Measurements from ENCODE around the gene GLT1D1.
A peak's percentile ranks its signal among the peaks of the same experiment; 100 is the strongest.

Gene GLT1D1

GRCh38 chr12:128969480-128970055 lies 116.3 kb downstream of the GLT1D1 start:
- no peaks in the 10 kb centered on the region for H3K36me3 ChIP-seq (ENCODE audit: insufficient read depth, low read length)
- peaks cover 6% of the 10 kb centered on the region for H3K4me1 ChIP-seq (ENCODE audit: insufficient read depth, low read length)
- H3K9me3 ChIP-seq (ENCODE audit: control insufficient read depth, insufficient read depth, low read length): no peaks in the 10 kb centered on the region
- H3K9ac ChIP-seq (ENCODE audit: low read depth, low read length): peak overlapping the region; percentile 11; the same call in 1 of the 2 replicates

DNA sequence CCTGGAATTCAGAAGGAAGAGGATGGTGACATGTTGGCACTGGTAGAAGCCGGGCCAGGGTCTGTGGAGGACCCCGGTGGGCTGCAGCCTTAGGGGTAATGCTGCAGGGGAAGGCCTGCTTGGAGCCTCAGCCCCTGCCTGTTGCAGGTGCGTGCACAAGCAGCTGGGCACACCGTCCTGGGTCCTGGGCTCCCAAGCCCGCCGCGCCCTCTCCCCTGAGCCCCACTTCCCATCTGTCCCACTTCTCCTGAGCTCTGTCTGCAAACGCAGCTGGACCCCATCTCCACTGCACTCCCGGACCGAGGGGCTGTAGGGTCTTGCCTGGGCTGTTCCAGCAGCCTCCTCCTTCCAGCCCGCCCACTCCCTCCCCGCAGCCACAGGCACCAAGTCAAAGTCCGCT lies 116.8 kb downstream of the GLT1D1 start:
- Histone ChIP-seq H3K36me3 (ENCODE audit: insufficient read depth, low read length) (no peaks in the 10 kb centered on the region), H3K9ac (ENCODE audit: low read depth, low read length) (peak overlapping the region; percentile 10; the same call in 1 of the 2 replicates), H3K4me1 (ENCODE audit: insufficient read depth, low read length) (peaks cover 6% of the 10 kb centered on the region), H3K9me3 (ENCODE audit: control insufficient read depth, insufficient read depth, low read length) (no peaks in the 10 kb centered on the region)

DNA sequence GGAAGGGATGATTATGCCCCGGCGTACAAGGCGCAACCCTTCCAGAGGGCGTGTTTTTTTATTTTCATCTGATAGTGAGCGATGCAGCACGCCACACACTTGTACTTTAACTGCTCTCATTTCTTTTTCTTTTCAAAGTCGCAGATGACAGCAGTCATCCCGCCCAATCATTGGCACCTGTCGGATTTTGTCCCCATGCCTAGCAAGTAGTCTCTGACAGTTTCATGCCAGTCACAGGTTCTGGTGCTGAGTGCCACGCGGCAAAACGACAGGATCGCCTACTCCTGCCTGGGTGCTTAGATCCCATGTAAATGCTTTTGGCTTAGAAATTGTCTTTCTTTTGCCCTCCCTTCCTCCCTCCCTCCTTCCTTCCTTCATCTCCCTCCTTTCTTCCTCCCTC lies 117.7 kb downstream of the GLT1D1 start:
- peaks cover 6% of the 10 kb centered on the region for H3K4me1 ChIP-seq (ENCODE audit: insufficient read depth, low read length)
- no peaks in the 10 kb centered on the region for H3K9me3 ChIP-seq (ENCODE audit: control insufficient read depth, insufficient read depth, low read length)
- H3K36me3 ChIP-seq (ENCODE audit: insufficient read depth, low read length): no peaks in the 10 kb centered on the region
- no peak overlapping the region for H3K9ac ChIP-seq (ENCODE audit: low read depth, low read length)

GRCh38 chr12:128971802-128972201 lies 118.5 kb downstream of the GLT1D1 start:
- Histone ChIP-seq H3K9me3 (ENCODE audit: control insufficient read depth, insufficient read depth, low read length) (no peaks in the 10 kb centered on the region), H3K36me3 (ENCODE audit: insufficient read depth, low read length) (no peaks in the 10 kb centered on the region), H3K4me1 (ENCODE audit: insufficient read depth, low read length) (peaks cover 6% of the 10 kb centered on the region), H3K9ac (ENCODE audit: low read depth, low read length) (no peak overlapping the region)

GRCh38 chr12:128973883-128974681 lies 120.8 kb downstream of the GLT1D1 start:
- Histone ChIP-seq H3K9ac (ENCODE audit: low read depth, low read length) (no peak overlapping the region), H3K9me3 (ENCODE audit: control insufficient read depth, insufficient read depth, low read length) (no peaks in the 10 kb centered on the region), H3K36me3 (ENCODE audit: insufficient read depth, low read length) (no peaks in the 10 kb centered on the region), H3K4me1 (ENCODE audit: insufficient read depth, low read length) (peaks cover 2% of the 10 kb centered on the region)

DNA sequence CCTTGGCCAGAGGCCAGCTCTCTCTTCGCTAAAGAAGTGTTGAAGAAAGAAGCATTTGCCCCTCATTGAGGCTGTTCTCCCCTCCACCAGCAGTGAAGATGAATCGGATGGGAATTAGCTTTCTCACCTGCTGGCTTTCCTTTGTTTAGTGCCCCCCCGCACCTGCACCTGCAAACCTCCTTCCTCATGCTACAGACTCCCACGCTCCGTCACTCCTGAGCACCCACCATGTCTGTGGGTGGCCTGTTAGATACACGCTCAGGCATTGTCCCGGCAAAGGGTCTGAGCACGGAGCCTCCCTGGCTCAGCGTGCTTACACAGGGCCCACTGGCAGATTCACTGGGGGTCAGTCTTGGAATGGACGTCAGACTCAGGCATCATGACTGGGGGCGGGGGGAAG lies 121.6 kb downstream of the GLT1D1 start:
- no peaks in the 10 kb centered on the region; the same call in none of the 2 replicates for H3K4me1 ChIP-seq (ENCODE audit: insufficient read depth, low read length)
- no peaks in the 10 kb centered on the region for H3K9me3 ChIP-seq (ENCODE audit: control insufficient read depth, insufficient read depth, low read length)
- H3K9ac ChIP-seq (ENCODE audit: low read depth, low read length): no peak overlapping the region
- no peaks in the 10 kb centered on the region for H3K36me3 ChIP-seq (ENCODE audit: insufficient read depth, low read length)

DNA sequence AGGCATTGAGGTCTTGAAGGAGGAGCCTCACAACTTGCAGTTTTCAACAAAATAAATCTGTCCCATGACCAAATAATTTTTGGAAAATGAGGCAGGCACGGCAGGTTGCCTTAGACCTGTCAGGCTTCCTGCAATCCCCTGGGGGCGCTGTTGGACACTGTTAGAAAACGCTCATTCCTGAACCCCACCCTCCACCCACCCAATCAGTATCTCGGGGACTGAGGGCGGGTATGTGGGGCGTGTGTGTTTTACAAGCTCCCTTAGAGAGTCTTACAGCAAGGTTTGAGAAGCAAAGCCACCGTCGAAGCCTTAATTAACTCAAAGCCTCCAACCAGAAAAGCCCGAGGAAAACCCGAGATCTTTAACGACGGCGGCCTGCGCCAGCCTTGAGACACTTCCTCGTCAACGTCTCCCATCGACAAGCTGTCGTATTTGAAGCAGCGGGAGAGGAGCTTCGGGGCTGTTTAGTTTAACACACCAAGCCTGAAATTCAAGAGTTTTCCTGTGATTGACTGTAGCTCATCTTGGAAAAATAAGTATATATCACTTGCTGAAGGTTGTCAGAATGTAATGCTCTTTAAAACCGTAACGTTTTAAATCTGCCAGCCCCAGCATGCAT lies 123.0 kb downstream of the GLT1D1 start:
- Histone ChIP-seq H3K9me3 (ENCODE audit: control insufficient read depth, insufficient read depth, low read length) (no peaks in the 10 kb centered on the region), H3K4me1 (ENCODE audit: insufficient read depth, low read length) (no peaks in the 10 kb centered on the region; the same call in 1 of the 2 replicates), H3K36me3 (ENCODE audit: insufficient read depth, low read length) (no peaks in the 10 kb centered on the region), H3K9ac (ENCODE audit: low read depth, low read length) (peak overlapping the region; percentile 44; the same call in 1 of the 2 replicates)

- Histone ChIP-seq H3K9ac (ENCODE audit: low read depth, low read length) (no peak overlapping the region), H3K9me3 (ENCODE audit: control insufficient read depth, insufficient read depth, low read length) (no peaks in the 10 kb centered on the region), H3K36me3 (ENCODE audit: insufficient read depth, low read length) (no peaks in the 10 kb centered on the region), H3K4me1 (ENCODE audit: insufficient read depth, low read length) (no peaks in the 10 kb centered on the region; the same call in 1 of the 2 replicates)
Observed at GRCh38 chr12:128977441-128977840, 124.2 kb downstream of the GLT1D1 start.

- H3K9me3 ChIP-seq (ENCODE audit: control insufficient read depth, insufficient read depth, low read length): no peaks in the 10 kb centered on the region
- H3K4me1 ChIP-seq (ENCODE audit: insufficient read depth, low read length): no peaks in the 10 kb centered on the region; the same call in 1 of the 2 replicates
- H3K36me3 ChIP-seq (ENCODE audit: insufficient read depth, low read length): no peaks in the 10 kb centered on the region
- H3K9ac ChIP-seq (ENCODE audit: low read depth, low read length): no peak overlapping the region
Observed at GRCh38 chr12:128978067-128978466, 124.8 kb downstream of the GLT1D1 start.

GRCh38 chr12:128980623-128981022 lies 127.3 kb downstream of the GLT1D1 start:
- no peaks in the 10 kb centered on the region for H3K36me3 ChIP-seq (ENCODE audit: insufficient read depth, low read length)
- H3K9ac ChIP-seq (ENCODE audit: low read depth, low read length): no peak overlapping the region
- H3K4me1 ChIP-seq (ENCODE audit: insufficient read depth, low read length): no peaks in the 10 kb centered on the region; the same call in 1 of the 2 replicates
- no peaks in the 10 kb centered on the region for H3K9me3 ChIP-seq (ENCODE audit: control insufficient read depth, insufficient read depth, low read length)

GRCh38 chr12:128981971-128982533 lies 128.8 kb downstream of the GLT1D1 start:
- H3K36me3 ChIP-seq (ENCODE audit: insufficient read depth, low read length): no peaks in the 10 kb centered on the region
- peaks cover under 1% of the 10 kb centered on the region; the same call in 1 of the 2 replicates for H3K4me1 ChIP-seq (ENCODE audit: insufficient read depth, low read length)
- no peak overlapping the region for H3K9ac ChIP-seq (ENCODE audit: low read depth, low read length)
- H3K9me3 ChIP-seq (ENCODE audit: control insufficient read depth, insufficient read depth, low read length): no peaks in the 10 kb centered on the region

DNA sequence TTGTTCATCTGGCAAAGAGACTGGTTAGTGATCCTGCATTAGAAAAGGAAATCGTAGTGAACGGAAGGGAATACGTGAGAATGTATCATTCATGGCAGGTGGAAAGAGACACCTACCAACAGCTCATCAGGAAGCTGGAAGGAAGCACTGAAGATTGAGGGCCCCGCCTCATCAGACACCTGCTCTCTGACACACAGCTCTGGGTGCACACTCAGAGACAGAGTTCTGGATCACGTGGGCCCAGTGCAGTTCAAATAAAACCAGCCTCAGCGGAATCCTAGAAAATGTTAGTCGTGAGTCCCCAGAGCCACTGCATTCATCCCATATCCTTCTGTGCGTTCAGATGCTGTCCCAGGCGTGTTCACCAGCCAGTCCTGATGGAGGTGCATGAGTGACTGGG lies 129.7 kb downstream of the GLT1D1 start:
- Histone ChIP-seq H3K9ac (ENCODE audit: low read depth, low read length) (no peak overlapping the region), H3K4me1 (ENCODE audit: insufficient read depth, low read length) (peaks cover 4% of the 10 kb centered on the region; the same call in 1 of the 2 replicates), H3K9me3 (ENCODE audit: control insufficient read depth, insufficient read depth, low read length) (no peaks in the 10 kb centered on the region), H3K36me3 (ENCODE audit: insufficient read depth, low read length) (no peaks in the 10 kb centered on the region)

GRCh38 chr12:128983371-128983770 lies 130.1 kb downstream of the GLT1D1 start:
- Histone ChIP-seq H3K36me3 (ENCODE audit: insufficient read depth, low read length) (no peaks in the 10 kb centered on the region), H3K9ac (ENCODE audit: low read depth, low read length) (no peak overlapping the region), H3K4me1 (ENCODE audit: insufficient read depth, low read length) (peaks cover 4% of the 10 kb centered on the region; the same call in 1 of the 2 replicates), H3K9me3 (ENCODE audit: control insufficient read depth, insufficient read depth, low read length) (no peaks in the 10 kb centered on the region)

GRCh38 chr12:128986957-128987356 lies 133.7 kb downstream of the GLT1D1 start:
- Histone ChIP-seq H3K4me1 (ENCODE audit: insufficient read depth, low read length) (0 out of 2 replicates have a peak, but pooled peaks cover 4% of the 10 kb centered on the region), H3K9me3 (ENCODE audit: control insufficient read depth, insufficient read depth, low read length) (no peaks in the 10 kb centered on the region), H3K9ac (ENCODE audit: low read depth, low read length) (no peak overlapping the region), H3K36me3 (ENCODE audit: insufficient read depth, low read length) (no peaks in the 10 kb centered on the region)
